GM19023 (cell line): ENCODE data around the gene IL2RA.
"Not testable (repeated sequence)": the region's sequence is repeated elsewhere in the genome, so short reads cannot be mapped to it uniquely, and the experiment has no call there.

ENCODE experiments used
- ATAC-seq: cut with Tn5 transposase; IDR thresholded peaks from one replicate; pipeline ENCODE4 v1.9.1; 2021; ENCODE audit warnings: mild to moderate bottlenecking, moderate library complexity; ENCODE audit not compliant: unreplicated experiment

The IL2RA gene

DNA sequence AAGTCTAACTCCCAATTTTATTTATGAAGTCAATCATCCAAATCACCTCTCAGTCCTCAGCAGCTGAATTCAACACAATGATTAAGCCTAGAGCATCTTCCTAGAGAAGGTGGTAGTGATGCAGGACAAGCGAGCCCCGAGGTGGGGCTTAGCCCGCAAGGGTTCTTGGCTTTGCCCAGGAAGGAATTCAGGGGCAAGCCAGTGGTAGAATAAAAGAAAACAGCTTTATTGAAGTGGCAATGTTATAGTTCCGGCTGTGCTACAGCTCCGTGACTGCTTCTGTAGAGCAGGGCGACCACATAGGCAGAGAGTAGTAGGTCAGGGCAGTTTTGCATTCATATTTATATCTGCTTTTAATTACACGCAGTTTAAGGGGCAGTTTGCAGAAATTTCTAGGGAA lies 18.1 kb downstream of the IL2RA start:
- no peak for ATAC-seq

DNA sequence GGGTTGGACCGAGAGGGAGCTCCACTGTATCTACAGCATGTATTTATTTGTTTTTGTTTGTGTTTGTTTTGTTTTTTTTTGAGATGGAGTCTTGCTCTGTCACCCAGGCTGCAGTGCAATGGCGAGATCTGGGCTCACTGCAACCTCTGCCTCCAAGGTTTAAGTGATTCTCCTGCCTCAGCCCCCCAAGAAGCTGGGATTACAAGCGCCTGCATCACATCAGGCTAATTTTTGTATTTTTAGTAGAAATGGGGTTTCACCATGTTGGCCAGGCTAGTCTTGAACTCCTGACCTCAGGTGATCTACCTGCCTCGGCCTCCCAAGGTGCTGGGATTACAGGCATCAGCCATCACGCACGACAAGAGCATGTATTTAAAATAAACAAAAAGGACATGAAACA lies 18.8 kb downstream of the IL2RA start:
- not testable (repeated sequence) for ATAC-seq

DNA sequence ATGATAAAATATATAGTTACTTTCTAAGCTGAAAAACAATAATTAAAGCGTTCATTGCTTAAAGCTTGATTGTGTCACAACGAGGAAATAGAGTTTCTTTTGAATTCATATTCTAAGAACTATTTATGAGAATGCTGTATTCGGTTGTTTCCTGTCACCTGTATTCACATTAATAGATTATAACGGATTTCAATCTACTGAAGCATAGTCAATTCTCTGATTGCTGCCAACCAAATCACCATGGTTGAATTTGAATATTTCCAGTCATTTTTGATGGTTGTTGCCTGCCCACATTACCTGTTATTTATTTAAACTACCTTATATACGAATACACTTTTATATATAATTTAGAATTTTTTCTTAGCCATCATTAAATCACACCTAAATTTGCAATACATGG lies 22.0 kb downstream of the IL2RA start:
- no peak for ATAC-seq

DNA sequence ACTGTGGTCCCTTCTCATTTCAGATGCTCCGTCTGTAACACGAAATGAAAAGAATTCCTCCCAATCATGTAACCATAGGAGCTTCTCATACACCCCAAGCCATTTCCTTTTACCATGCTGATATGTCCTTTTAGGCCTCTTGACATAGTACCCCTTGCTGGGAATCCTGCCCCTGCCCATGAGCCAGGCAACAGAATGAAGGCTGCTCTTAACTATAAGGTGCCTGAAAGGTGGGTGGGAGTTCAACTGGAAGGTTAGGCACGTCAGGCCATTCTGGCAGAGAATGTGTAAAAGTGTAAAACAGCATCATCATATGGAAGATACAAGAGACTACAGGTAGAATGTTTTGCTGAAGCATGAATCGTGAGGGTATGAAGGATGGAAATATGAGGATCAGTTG lies 22.5 kb downstream of the IL2RA start:
- no peak for ATAC-seq

DNA sequence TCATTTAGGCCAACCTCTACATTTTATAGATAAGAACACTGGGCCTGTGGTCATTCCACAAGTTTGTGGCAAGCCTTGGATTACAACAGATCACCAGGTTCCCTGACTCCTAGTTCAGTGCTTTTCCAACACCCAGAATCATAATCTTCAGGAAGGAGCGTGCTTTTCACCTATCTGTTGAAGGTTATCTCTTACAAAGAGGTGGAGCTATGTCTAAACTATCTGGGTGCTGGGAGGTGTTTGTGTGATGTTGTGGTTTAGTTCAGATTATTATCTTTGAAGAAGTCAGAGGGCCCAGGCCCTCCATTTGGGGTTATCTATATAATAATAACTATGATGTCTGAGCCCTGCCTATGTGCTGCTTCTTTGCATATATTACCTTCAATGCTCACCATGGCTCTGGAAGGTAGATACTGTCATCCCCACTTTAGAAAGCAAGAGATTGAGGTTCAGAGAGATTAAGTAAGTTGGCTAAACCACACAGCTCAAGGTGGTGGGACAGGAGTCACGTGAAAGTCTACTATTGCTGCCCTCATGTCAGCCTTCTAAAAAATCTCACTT lies 24.0 kb downstream of the IL2RA start:
- ATAC-seq: no peak

DNA sequence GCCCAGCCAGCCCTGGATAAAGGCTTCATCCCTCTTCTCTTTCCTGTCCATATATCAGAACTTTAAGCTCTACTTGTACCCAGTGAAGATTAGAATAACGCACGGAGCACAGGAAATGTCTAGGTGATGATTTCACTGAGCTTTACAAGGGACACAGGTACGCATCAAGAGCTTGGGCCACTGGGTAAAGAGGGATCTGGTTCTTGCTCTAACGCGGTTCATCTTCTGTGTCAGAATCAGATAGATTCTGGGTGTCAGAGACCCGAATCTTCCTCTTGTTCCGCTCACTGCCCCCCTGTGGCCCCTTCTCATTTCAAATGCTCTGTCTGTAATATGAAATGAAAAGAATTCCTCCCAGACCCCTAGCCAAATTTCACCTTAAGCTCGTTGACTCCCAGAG lies 24.7 kb downstream of the IL2RA start:
- no peak for ATAC-seq

DNA sequence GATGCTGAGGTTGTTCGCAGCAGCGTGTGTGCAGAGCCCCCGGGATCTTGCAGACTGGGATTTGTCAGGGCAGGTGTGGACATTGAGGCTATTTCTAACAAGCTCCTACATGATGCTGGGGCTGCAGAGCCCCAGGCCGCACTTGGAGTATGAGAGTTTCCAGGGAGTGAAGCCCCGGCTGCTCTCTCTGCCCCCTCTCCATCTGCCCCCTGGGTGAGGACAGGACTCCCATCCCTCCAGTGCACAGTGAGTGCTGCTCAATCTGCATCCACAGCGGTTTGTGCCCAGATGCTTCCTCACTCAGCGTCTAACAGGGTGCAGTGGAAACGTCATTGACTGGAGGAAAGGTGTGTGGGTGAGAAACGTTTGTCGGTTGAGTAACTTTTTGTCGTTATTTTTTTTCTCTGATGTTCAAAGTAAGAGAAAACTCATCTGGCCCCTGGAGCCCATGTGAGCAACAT lies 25.3 kb downstream of the IL2RA start:
- no peak for ATAC-seq

DNA sequence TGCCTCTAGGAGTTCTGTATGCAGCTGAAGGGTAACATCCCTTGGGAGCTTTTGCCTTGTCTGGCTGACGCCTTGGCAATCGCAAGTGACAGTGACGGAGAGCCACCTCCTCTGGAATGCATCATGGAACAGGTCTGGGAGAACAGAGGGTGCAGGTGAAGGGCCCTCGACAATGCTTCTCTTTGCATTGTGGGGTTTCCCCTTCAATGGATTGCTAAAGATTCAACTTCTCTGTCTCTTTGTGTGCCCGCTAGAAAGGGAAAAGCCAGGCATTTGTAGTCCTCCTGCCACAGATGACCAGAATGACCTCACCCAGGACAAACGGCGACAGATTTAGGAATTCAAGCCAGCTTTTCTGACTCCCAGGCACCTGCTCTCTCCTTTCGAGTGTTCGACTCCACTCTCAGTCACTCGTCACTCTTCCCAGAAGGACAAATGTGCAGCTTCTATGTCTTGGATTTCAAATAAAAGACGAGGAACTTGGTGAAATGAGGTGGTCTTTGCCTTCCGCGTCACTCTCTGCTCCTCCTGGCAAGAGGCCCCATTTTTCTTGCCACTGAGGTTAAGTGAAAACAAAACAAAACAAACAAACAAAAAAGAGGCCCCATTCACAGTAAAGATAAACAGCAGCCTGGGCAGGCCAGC lies 26.1 kb downstream of the IL2RA start:
- no peak for ATAC-seq

DNA sequence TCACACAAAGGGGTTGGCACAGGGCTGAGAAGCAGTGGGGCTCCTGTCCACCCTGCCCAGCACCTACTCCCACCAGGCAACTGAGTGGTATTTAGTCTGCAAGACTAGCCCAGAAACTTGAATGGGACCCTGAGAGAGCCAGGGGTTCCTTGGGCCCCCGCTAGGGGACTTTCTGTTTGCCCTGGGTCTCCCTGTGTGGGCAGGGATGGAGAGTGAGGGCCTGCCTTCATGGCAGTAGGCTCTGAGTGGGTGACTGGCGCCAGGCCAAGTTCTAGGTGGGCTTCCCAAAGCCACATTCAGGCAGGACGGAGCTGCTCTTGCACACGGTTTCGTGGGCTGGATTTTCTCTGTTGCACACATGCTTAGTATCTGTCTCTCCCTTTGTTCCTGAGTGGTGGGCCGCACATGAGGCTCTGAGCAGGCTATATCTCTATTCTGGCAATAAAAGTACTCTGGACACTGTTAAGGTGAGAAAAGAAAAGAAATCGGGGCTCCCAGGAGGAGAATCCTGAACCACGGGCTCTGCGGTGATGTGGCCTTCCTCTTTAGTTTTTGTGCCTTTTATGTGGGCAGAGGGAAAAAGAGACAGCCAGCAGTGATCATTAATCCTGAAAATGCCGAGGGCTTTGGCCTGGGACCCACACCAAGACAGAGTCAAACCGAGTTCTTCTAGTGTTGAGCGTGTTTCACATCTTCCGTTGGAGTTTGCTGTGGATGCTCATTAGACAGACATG lies 26.9 kb downstream of the IL2RA start:
- ATAC-seq: no peak

DNA sequence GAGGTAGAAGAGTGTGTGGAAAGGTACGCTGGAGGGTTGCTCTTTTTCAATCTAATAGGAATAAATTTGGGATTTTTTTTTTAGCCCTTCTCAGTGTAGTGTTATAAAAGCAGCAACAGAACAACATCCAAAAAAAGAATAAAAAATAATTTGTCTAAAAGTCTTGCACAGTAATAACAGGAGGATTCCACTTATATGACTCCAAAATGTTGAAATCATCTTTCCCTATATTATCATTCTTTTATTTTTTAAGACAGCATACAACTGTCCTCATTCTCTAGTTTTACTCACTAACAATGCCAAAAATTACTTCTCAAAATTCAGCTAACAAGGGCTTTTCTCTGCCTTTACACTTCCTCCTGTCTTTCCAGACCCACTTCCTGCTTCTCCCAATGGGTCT lies 27.8 kb downstream of the IL2RA start:
- ATAC-seq: no peak

DNA sequence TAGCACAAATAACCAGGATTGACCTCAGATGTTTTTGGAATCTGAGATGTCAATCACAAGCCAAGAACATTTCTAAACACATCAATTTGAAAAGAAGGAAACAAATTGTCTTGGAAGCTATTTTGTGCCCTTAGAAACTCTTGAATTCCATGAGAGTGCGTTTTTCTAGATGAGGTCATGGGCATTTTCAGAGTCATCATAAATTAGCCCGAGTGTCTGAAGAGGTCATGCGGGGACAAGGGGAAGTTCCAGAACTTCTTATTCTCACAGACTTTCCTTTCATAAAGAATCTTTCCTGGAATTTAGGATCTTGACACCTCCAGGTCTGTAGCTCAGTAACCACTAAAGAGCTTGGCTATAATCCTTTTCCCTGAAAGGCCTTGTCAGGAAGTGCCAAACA lies 28.2 kb downstream of the IL2RA start:
- ATAC-seq: no peak

DNA sequence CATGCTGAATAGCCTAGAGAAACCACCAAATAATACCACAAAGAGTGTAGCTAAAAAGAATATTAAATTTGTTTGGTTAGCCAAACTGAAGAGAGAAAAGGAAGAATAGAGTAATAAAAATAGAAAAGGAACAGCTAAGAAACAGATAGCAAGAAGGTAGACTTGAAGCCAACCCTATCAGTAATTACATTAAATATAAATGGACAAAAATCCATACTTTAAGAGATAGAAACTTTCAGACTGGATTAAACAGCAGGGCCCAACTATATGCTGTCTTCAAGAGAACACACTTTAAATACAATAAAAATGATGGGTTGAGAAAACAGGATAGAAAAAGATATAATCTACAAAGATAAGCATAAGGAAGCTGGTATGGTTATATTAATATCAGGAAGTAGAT lies 31.2 kb downstream of the IL2RA start:
- ATAC-seq: no peak

DNA sequence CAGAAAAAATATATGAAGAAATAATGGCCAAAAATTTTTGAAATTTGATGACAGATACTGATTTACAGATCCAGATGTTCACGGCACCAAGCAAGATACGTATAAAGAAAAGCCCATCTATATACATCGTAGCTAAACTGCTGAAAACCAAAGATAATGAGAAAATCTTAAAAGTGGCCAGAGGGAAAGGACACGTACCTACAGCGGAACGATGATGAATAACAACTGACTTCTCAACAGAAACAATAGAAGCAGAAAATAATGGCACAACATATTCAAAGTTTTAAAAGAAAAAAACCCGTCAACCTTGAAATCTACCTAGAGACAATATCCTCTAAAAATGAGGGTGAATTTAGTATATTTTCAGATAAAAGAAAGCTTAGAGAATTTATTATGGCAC lies 31.9 kb downstream of the IL2RA start:
- no peak for ATAC-seq

DNA sequence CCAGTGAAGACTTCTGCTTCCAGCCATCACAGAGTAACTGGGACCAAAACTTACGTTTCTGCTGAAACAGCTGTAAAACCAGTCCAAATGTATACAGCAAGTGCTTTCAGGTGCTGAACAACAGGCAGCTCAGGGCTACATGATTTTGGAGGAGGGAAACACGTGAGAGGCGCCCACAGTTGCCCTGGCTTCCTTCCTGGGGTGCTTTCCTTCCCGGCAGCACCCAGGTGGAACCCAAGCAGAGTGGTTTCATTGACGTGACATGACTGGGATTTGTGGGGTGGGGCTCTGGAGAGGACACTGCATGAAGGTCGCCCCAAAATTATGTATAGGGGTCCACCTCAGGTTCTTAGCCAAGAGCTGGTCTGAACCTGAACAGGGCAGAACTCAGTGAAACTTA lies 34.2 kb downstream of the IL2RA start:
- ATAC-seq: no peak

DNA sequence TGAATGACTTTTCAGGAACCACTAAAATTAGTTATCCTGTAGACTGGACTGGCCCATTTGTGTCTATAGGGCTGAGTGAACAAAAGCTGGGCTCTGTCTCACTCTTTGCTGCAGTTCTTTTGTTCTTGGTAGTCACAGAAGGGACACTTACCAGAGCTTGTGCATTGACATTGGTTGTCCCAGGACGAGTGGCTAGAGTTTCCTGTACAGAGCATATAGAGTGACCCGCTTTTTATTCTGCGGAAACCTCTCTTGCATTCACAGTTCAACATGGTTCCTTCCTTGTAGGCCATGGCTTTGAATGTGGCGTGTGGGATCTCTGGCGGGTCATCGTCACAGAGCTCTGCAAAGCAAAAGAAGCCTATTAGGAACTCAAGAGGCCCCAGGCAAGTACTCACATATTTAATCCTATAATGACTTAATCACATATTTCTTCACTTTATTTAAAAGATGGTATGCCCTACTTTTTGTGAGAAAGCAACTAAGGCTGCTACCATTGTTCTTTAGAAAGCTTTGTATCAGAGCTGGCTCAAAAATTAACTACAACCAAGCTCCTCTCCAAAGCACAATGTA lies 36.4 kb downstream of the IL2RA start:
- no peak for ATAC-seq

DNA sequence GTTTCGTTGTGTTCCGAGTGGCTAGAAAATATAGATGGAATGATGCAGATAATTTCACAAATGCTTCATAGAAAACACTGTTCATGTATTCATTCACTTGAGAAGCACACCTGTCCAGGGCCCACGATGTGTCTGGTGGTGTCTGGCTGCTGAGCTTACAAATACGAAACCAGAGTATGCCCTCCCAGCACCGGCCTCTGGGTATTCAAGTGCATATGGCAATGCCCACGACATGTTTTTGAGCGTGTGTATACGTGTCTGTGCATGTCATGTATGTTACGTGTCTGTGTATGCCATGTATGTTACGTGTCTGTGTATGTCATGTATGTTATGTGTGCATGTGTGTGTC lies 37.9 kb downstream of the IL2RA start:
- no peak for ATAC-seq

DNA sequence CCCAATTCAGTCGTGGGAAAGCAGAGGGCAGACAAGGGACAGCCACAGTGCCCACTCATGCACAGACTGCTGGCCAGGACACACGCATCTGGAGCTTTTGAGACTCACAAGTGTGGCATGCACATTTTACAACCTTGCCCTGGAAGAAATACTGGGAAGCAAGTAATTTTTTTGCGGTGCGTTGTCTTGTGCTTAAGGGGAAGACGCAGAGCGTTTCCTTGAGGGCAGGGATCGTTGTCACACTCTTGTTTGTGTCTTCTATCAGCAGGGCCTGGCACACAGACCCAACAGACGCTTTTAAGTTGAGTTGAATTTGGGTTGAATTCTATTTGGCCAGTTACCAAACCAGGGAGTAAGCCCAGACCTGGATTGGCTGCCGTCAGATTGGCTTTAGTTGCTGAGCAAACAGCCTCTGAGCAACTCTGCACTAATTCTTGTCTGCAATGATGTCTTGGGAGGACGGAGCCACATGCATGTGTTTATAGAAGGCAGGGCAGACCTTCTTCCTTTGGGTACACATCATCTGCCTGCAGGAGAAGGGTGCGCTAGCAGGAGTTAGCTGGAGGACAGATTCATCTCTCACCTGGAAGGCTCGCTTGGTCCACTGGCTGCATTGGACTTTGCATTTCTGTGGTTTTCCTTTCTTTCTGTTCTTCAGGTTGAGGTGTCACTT lies 38.4 kb downstream of the IL2RA start:
- ATAC-seq: no peak

DNA sequence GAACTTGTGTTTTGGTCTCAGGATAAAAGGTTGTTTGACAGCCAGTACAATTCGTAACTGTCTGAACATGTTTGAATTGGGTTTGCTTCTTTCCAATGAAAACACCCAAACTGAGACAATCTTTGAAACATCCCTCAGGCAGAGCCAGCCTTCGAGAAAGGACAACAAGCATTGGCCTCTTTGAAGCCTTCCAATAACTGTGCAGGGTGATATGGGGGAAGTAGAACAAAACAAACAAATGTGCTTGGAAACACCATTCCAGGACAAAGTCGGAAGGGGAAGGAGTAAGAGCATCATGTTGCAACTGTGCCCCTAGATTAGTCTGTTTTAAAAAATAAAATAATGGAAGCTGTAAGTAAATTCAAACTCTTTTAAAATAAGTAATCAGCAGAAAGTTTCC lies 39.5 kb downstream of the IL2RA start:
- no peak for ATAC-seq

DNA sequence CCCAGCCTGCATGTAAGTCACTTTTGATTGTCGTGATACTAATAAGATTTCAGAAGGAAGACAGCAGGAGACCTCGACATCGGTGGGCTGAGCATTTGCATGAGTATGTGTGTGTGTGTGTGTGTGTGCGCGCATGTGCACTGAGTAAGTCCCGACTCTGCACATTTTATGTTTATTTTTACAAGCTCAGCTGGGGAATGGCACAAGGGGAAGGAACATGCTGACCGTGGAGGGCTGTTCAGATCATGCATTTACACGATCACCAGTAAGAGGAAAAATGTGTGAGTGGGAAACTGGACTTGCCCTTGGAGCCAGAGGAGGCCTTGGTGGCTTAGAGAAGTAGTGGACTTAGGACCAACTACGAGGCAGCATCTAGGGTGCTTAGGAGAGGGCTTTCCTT lies 41.3 kb downstream of the IL2RA start:
- no peak for ATAC-seq

DNA sequence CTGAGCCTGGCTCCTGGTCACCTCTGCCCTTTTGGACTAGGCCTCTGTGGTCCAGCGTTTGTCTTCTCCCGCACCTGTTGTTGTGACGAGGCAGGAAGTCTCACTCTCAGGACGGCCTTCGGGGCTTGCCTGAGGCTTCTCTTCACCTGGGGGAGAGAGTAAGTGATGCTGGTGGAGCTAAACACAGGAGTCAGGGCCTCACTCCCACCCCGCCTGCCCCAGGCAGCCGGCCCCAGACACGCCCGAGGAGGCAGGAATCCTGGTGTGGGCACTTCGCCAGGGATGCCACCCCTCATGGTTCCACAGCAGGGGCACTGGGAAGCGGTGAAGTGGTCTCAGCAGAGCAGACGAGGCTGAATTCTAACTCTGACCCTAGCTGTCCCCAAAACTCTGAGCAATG lies 42.4 kb downstream of the IL2RA start:
- ATAC-seq: no peak

DNA sequence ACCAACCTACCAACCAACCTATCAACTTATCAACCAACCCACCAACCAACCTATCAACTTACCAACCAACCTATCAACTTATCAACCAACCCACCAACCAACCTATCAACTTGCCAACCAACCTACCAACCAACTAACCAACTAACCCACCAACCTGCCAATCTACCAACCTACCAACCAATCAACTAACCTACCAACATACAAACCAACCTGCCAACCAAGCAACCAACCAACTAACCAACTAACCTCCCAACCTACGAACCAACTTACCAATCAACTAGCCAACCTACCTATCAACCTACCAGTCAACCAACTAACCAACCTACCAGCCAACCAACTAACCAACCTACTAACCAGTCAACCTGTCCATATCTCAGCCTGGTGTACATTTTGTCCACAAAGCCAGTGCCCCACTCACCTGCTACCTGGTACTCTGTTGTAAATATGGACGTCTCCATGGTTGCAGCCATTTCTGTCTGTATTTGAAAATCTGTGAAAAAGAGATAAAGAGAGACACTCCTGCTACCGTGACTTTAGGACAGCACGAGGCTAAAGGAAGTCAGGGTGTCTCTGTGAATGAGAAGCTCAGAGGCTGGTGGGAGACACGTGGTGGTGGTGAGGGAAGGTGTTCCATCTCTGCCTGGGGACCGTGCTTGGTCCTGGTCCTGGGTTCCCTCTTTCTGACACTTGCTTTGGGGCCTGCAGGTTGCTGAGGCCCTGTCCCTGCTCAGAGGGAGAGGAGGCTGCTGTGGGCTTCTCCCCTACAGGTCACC lies 43.0 kb downstream of the IL2RA start:
- no peak for ATAC-seq
